Astrocyte of the spinal cord (primary cell): Measurements from ENCODE around the gene SPATA31D4.

Experiments used
- DNase-seq: peaks from one replicate; pipeline ENCODE4 v3.0.0; 2011; ENCODE audit warnings: low read depth, low spot score
- H3K4me3 ChIP-seq: 2 replicates; pipeline ENCODE4 v1.5.1; 2011; ENCODE audit warnings: low read depth, mild to moderate bottlenecking, low read length, moderate library complexity
- in situ Hi-C: cut with HindIII; loops from 2 replicates; pipeline ENCODE4 v1.10.0; 2017; ENCODE audit warnings: low sequenced_read_pairs
- TF ChIP-seq, protein P1 (sequence below): IDR thresholded peaks from 2 replicates; pipeline ENCODE4 v1.5.1; 2012; ENCODE audit warnings: low read depth, mild to moderate bottlenecking, low read length, inconsistent platforms

Gene SPATA31D4

GRCh38 chr9:81964218-81965171, 36.3 kb downstream of the SPATA31D4 start:
- in situ Hi-C loops = no loop called here

GRCh38 chr9:81968026-81968425, 39.8 kb downstream of the SPATA31D4 start:
- TF ChIP-seq, protein P1, sequence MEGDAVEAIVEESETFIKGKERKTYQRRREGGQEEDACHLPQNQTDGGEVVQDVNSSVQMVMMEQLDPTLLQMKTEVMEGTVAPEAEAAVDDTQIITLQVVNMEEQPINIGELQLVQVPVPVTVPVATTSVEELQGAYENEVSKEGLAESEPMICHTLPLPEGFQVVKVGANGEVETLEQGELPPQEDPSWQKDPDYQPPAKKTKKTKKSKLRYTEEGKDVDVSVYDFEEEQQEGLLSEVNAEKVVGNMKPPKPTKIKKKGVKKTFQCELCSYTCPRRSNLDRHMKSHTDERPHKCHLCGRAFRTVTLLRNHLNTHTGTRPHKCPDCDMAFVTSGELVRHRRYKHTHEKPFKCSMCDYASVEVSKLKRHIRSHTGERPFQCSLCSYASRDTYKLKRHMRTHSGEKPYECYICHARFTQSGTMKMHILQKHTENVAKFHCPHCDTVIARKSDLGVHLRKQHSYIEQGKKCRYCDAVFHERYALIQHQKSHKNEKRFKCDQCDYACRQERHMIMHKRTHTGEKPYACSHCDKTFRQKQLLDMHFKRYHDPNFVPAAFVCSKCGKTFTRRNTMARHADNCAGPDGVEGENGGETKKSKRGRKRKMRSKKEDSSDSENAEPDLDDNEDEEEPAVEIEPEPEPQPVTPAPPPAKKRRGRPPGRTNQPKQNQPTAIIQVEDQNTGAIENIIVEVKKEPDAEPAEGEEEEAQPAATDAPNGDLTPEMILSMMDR = no peak
- DNase-seq = no peak
- in situ Hi-C loops = no loop called here
- H3K4me3 ChIP-seq = no peak overlapping the region

More at GRCh38 chr9:81964218-81965171, 36.3 kb downstream of the SPATA31D4 start:
- no peak overlapping the region for H3K4me3 ChIP-seq
- TF ChIP-seq, protein P1 = no peak
- no peak for DNase-seq

DNA sequence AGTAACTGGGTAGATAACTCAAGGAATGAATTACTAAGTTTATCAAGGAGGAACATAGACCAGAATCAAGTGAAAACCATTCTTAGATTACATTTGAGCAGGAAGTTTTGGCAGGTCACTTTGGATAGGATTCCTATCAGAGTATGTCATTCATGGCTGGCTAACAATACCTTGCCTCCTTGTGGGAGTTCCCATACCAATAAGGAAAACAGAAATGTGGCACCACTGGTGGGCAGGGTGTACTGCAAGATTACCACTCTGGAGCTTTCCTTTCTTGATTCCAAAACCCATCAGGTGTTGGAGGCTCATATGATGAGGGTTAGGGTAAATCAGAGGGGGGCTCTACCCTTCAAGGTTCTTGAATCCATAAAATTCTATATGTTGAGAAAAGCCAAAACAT, 41.7 kb downstream of the SPATA31D4 start:
- H3K4me3 ChIP-seq = no peak overlapping the region
- peak; percentile 3 for DNase-seq
- TF ChIP-seq, protein P1 = no peak
- in situ Hi-C loops = no loop called here

- DNase-seq = no peak
- no peak overlapping the region for H3K4me3 ChIP-seq
- TF ChIP-seq, protein P1 = no peak
- in situ Hi-C loops = no loop called here
Measured at GRCh38 chr9:81971727-81972126, 43.5 kb downstream of the SPATA31D4 start.

GRCh38 chr9:81974764-81975163, 46.5 kb downstream of the SPATA31D4 start:
- H3K4me3 ChIP-seq = no peak overlapping the region
- DNase-seq = no peak
- TF ChIP-seq, protein P1 = no peak
- in situ Hi-C loops = no loop called here

DNA sequence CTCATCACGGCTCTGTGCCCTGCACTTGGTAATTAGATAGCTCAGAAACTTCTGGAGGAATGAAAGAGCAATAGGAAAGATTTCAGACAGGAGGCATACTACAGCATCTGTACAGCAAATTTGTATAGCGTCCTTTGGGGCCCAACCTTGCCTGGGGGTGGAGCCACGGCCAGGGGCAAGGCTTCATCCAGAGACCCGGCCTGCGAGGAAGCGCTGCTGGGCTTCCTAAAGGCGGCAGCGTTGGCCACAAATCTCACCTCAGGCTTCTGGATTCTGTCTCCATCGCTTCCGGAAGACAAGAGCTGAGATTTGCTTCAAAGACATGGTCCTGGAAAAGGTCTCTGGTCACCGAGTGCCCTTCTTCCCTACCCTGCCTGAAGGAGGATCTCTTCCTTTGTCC, 48.1 kb downstream of the SPATA31D4 start:
- TF ChIP-seq, protein P1 = no peak
- in situ Hi-C loops = no loop called here
- no peak for DNase-seq
- no peak overlapping the region for H3K4me3 ChIP-seq
